MM.1S (cell line): ENCODE data around the gene CETP.

Experiments used
- DNase-seq: peaks from one replicate; pipeline ENCODE4 v3.0.0-alpha.2; 2015
- H2AFZ ChIP-seq: fragments of 300-600 bp; sonication (generic); 2 replicates; pipeline ENCODE4 v1.6.0; 2016; ENCODE audit warnings: antibody characterized with exemption, low read length
- H3F3A ChIP-seq: fragments of 300-600 bp; sonication (generic); 2 replicates; pipeline ENCODE4 v1.6.1; 2016; ENCODE audit warnings: mild to moderate bottlenecking, antibody characterized with exemption, low read length, moderate library complexity, mixed read lengths; ENCODE audit not compliant: insufficient read depth
- H3K27ac ChIP-seq: fragments of 300-600 bp; sonication (generic); 2 replicates; pipeline ENCODE4 v1.5.1; 2016; ENCODE audit warnings: mild to moderate bottlenecking, low read length
- H3K27me3 ChIP-seq: fragments of 300-600 bp; sonication (generic); replicated peaks from 2 replicates; pipeline ENCODE4 v1.6.0; 2016; ENCODE audit warnings: low read length; ENCODE audit not compliant: insufficient read depth
- H3K36me3 ChIP-seq: fragments of 300-600 bp; sonication (generic); replicated peaks from 2 replicates; pipeline ENCODE4 v1.6.1; 2016; ENCODE audit warnings: mild to moderate bottlenecking, low read length, mixed read lengths; ENCODE audit not compliant: insufficient read depth
- H3K4me1 ChIP-seq: fragments of 300-600 bp; sonication (generic); 2 replicates; pipeline ENCODE4 v1.6.1; 2016; ENCODE audit warnings: low read length, mixed read lengths
- H3K4me2 ChIP-seq: fragments of 300-600 bp; sonication (generic); 2 replicates; pipeline ENCODE4 v1.6.0; 2016; ENCODE audit warnings: low read depth, low read length
- H3K4me3 ChIP-seq: fragments of 300-600 bp; sonication (generic); 2 replicates; pipeline ENCODE4 v1.5.1; 2016; ENCODE audit warnings: low read length, mixed read lengths
- H3K79me2 ChIP-seq: fragments of 300-600 bp; sonication (generic); 2 replicates; pipeline ENCODE4 v1.6.1; 2016; ENCODE audit warnings: mixed run types, low read length, mixed read lengths
- H3K9ac ChIP-seq: fragments of 300-600 bp; sonication (generic); 2 replicates; pipeline ENCODE4 v1.6.1; 2016; ENCODE audit warnings: low read length, mixed read lengths
- H3K9me2 ChIP-seq: fragments of 300-600 bp; sonication (generic); replicated peaks from 2 replicates; pipeline ENCODE4 v1.6.1; 2016; ENCODE audit warnings: mild to moderate bottlenecking, low read length, mixed read lengths; ENCODE audit not compliant: insufficient read depth
- H3K9me3 ChIP-seq: fragments of 300-600 bp; sonication (generic); replicated peaks from 2 replicates; pipeline ENCODE4 v1.6.1; 2016; ENCODE audit warnings: mild to moderate bottlenecking, low read length, mixed read lengths; ENCODE audit not compliant: insufficient read depth
- H4K20me1 ChIP-seq: fragments of 300-600 bp; sonication (generic); 2 replicates; pipeline ENCODE4 v1.6.1; 2016; ENCODE audit warnings: mild to moderate bottlenecking, low read length, moderate library complexity, mixed read lengths; ENCODE audit not compliant: insufficient read depth
- EZH2 ChIP-seq: fragments of 300-600 bp; sonication (generic); optimal IDR thresholded peaks from 2 replicates; pipeline ENCODE3; 2017; ENCODE audit warnings: low read depth, mild to moderate bottlenecking, antibody characterized with exemption, low read length, mixed read lengths
- EZH2phosphoT487 ChIP-seq: fragments of 300-600 bp; sonication (generic); IDR thresholded peaks from 2 replicates; pipeline ENCODE4 v1.6.1; 2018; ENCODE audit warnings: antibody characterized with exemption, low read length
- TF ChIP-seq, protein P1 (sequence below): fragments of 300-600 bp; sonication (generic); IDR thresholded peaks from 2 replicates; pipeline ENCODE4 v1.5.1; 2016; ENCODE audit warnings: antibody characterized with exemption, low read length, mixed read lengths

CETP gene

DNA sequence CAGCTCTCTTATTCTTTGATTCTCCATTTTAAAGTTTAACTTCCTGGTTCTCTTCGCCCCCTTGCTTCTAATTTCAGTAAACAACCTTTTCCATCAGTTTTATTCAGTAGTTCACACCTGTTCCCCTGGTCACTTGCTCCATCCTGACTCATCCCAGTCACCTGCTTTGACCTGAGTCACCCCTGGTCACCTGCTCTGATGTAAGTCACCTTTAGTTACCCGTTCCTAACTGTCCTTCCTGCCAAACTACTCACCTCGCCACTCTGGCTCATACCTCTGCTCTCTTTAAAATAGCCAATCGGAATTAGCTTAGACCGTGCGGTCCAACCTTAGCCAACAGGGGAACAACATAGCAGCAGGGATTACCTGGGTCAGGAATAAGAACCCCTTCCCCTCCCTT lies 22.9 kb downstream of the CETP start:
- no peaks in the 10 kb centered on the region for H3K36me3 ChIP-seq
- no peaks in the 10 kb centered on the region for H3K9me3 ChIP-seq
- 0 out of 2 replicates have a peak, but pooled peaks cover 6% of the 10 kb centered on the region for H3K4me1 ChIP-seq
- H3K9me2 ChIP-seq = no peaks in the 10 kb centered on the region
- H4K20me1 ChIP-seq = no peaks in the 10 kb centered on the region; the same call in 1 of the 2 replicates
- no peak for DNase-seq
- peaks cover 63% of the 10 kb centered on the region for H3K27me3 ChIP-seq
- H3K4me2 ChIP-seq = no peak overlapping the region
- H3F3A ChIP-seq = no peaks in the 10 kb centered on the region; the same call in 1 of the 2 replicates
- H2AFZ ChIP-seq = no peak overlapping the region
- H3K27ac ChIP-seq = no peak overlapping the region
- TF ChIP-seq, protein P1, sequence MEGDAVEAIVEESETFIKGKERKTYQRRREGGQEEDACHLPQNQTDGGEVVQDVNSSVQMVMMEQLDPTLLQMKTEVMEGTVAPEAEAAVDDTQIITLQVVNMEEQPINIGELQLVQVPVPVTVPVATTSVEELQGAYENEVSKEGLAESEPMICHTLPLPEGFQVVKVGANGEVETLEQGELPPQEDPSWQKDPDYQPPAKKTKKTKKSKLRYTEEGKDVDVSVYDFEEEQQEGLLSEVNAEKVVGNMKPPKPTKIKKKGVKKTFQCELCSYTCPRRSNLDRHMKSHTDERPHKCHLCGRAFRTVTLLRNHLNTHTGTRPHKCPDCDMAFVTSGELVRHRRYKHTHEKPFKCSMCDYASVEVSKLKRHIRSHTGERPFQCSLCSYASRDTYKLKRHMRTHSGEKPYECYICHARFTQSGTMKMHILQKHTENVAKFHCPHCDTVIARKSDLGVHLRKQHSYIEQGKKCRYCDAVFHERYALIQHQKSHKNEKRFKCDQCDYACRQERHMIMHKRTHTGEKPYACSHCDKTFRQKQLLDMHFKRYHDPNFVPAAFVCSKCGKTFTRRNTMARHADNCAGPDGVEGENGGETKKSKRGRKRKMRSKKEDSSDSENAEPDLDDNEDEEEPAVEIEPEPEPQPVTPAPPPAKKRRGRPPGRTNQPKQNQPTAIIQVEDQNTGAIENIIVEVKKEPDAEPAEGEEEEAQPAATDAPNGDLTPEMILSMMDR = no peak
- no peak for TF ChIP-seq EZH2
- TF ChIP-seq EZH2phosphoT487 = no peak
- no peak overlapping the region for H3K9ac ChIP-seq
- H3K4me3 ChIP-seq = no peak overlapping the region
- H3K79me2 ChIP-seq = no peaks in the 10 kb centered on the region

- DNase-seq = no peak
- no peaks in the 10 kb centered on the region for H3K79me2 ChIP-seq
- no peaks in the 10 kb centered on the region for H3K9me2 ChIP-seq
- H3K27ac ChIP-seq = no peak overlapping the region
- no peak overlapping the region for H3K9ac ChIP-seq
- no peaks in the 10 kb centered on the region for H3K36me3 ChIP-seq
- no peak overlapping the region for H3K4me2 ChIP-seq
- TF ChIP-seq EZH2phosphoT487 (no peak), EZH2 (no peak)
- TF ChIP-seq, protein P1 = no peak
- no peaks in the 10 kb centered on the region; the same call in 1 of the 2 replicates for H3F3A ChIP-seq
- no peak overlapping the region for H3K4me3 ChIP-seq
- no peaks in the 10 kb centered on the region; the same call in 1 of the 2 replicates for H4K20me1 ChIP-seq
- H3K27me3 ChIP-seq = peaks cover 55% of the 10 kb centered on the region
- H3K4me1 ChIP-seq = 0 out of 2 replicates have a peak, but pooled peaks cover 6% of the 10 kb centered on the region
- no peaks in the 10 kb centered on the region for H3K9me3 ChIP-seq
- H2AFZ ChIP-seq = no peak overlapping the region
These were observed 23.7 kb downstream of the CETP start for GRCh38 chr16:56985288-56985961.

- H3K27ac ChIP-seq = no peak overlapping the region
These were observed 24.2 kb downstream of the CETP start for GRCh38 chr16:56985962-56986360.

More at GRCh38 chr16:56985962-56986360, 24.2 kb downstream of the CETP start:
- no peaks in the 10 kb centered on the region for H3K9me3 ChIP-seq
- no peaks in the 10 kb centered on the region for H3K36me3 ChIP-seq
- H3K27me3 ChIP-seq = peaks cover 52% of the 10 kb centered on the region
- no peaks in the 10 kb centered on the region for H3K79me2 ChIP-seq
- no peak overlapping the region for H3K9ac ChIP-seq
- no peak overlapping the region for H3K4me3 ChIP-seq
- no peak for DNase-seq
- no peak overlapping the region for H2AFZ ChIP-seq
- no peaks in the 10 kb centered on the region; the same call in 1 of the 2 replicates for H3F3A ChIP-seq
- no peak overlapping the region for H3K4me2 ChIP-seq
- no peaks in the 10 kb centered on the region; the same call in 1 of the 2 replicates for H4K20me1 ChIP-seq
- no peaks in the 10 kb centered on the region for H3K9me2 ChIP-seq
- TF ChIP-seq EZH2 (no peak), EZH2phosphoT487 (no peak)
- TF ChIP-seq, protein P1 = no peak
- H3K4me1 ChIP-seq = 0 out of 2 replicates have a peak, but pooled peaks cover 6% of the 10 kb centered on the region
